GM21526 (cell line): ENCODE measurements around the gene TMEM205.
"Not testable (repeated sequence)": the region's sequence is repeated elsewhere in the genome, so short reads cannot be mapped to it uniquely, and the experiment has no call there.

Source experiments
- ATAC-seq: cut with Tn5 transposase; IDR thresholded peaks from one replicate; pipeline ENCODE4 v1.9.1; 2021; ENCODE audit warnings: moderate library complexity; ENCODE audit not compliant: unreplicated experiment, low FRiP score

Gene TMEM205

DNA sequence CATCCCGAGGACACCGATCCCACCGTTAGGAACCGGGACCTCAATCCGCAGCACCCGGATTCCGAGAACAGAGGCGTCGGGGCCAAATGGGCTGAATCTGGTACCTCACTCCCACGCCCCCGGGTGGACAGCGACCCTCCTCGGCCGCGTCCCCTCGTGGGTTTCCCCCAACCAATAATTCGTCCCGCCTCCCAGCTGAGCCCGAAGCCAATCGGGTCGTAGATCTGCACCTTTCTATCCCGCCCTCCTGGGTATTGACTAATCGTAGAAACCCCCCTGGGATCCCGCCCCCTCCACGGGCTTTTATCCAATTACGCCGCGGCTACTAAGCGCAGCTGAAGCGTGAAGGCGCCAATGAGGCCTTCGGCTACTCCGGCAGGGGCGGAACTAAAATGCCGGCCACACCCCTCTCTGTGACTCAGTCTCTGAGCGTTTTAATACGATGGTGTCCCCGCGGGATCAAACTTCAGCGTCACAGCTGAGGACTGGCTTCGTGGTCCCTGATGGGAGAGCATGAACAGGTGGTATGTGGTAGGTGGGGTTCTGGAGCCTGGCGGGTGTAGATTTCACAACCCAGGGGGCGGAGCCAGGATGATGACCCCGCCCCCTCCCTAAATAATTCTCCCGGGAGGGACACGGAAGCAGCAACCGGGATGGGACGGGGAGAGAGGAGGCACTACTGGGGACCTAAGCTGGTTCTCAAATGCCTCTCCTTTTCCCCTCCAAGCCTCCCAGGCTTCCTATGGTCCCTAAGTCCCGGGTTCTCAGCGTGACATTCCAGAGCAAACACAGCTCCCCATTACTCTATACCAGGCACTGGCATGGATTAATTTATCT is at the start of gene TMEM205, which contains the start of gene CCDC159:
Gene TMEM205, minus strand, starts transcription at position 165 of the 837 bp plus-strand sequence. CDS start 649 bp downstream, outside the sequence.
Gene CCDC159, plus strand, starts transcription at position 416 of the 837 bp plus-strand sequence. Its CDS starts 88 bp downstream, at position 504.
- peak; percentile 77 for ATAC-seq

GRCh38 chr19:11390933-11391680 is 45.0 kb upstream of the TMEM205 start:
- ATAC-seq: no peak

GRCh38 chr19:11390359-11390758 is 44.3 kb upstream of the TMEM205 start:
- ATAC-seq: no peak

DNA sequence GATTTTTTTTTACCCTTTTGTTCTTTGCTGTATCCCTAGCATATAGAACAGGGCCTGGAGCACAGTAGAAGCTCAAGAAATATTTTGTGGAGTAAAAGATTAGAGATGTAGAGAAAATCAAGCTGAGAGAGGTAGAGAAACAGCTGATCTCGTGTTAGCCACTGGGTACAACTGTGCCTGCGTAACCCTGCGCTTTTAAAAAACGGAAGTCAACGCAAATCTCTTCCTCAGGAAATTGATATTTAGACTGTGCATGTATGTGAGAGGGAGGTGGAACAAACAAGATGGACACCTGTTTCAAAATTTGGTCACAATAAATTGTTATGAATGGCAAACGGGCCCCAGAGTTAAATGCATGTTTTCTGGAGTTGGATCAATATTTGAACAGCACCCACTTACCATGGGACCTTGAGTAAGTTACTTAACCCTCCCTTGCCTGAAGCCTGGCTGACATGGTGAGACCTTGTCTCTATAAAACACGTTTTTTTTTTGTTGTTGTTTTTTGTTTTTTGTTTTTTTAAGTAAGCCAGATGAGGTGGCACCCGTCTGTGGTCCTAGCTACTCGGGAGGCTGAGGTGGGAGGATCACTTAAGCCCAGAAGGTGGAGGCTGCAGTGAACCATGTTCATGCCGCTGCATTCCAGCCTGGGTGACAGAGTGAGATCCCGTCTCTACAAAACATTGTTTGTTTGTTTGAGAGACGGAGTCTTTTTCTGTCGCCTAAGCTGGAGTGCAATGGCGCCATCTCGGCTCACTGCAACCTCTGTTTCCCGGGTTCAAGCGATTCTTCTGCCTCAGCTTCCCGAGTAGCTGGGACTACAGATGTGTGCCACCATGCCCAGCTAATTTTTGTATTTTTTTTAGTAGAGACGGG is 41.3 kb upstream of the TMEM205 start:
- ATAC-seq: no peak

- ATAC-seq: no peak
Observed at GRCh38 chr19:11384778-11385129, 38.7 kb upstream of the TMEM205 start.

GRCh38 chr19:11383706-11384048 is 37.6 kb upstream of the TMEM205 start:
- no peak for ATAC-seq

DNA sequence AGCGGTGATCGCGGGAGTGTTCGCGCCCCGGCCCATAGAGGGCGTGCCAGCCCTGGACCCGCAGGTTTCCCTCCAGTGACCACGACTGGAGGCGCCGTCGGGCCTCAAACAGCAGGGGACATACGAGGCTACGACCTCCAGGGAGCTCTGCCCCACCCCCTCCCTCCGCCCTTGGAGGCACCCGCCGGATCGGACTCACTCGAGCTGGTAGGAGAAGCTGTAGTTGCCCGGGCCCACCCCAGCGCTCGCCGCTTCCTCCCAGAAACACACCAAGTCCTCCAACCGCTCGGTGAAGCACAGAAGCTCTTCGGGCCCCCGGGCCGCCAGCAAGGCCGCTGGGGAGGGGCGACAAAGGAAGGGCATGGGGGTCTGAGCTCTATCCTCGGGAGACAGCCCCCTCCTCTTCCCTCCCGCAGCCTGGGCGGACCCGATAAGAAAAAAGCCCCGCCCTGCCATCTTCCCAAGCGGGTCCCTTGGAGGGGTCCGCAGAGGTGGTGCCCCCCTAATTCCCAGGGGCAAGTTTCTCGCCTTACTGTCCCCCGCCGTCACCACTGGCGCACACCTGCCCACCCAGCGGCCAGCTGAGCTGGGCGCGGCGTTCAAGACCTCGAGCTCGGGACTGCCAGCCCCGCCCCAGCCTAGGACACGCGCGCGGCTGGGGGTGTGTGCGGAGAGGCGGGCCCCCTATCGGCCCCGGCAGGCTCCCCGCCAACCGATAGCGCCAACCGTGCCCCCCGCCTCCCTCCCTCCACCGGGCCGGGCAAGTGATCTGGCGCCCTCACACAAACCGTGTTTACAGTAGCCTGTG is 37.0 kb upstream of the TMEM205 start:
- no peak for ATAC-seq

GRCh38 chr19:11380653-11381537 is 34.8 kb upstream of the TMEM205 start:
- ATAC-seq: peak; percentile 63

DNA sequence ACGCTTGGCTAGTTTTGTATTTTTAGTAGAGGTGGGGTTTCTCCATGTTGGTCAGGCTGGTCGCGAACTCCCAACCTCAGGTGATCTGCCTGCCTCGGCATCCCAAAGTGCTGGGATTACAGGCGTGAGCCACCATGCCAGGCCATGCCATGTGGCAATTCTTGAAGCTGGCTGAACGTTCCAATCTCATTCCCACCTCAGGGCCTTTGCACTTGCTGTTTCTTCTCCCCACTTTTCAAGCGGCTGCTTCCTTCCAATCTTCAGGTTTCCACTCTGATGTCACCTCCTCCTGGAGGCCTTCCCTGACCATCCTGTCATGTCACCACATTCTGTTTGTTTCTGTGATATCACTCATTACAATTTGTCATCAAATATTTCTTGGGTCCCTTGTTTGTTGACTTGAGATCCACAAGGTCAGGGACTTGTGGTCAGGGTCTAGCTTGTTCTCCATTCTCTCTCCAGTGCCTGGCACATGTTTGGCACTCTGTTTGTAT is 33.8 kb upstream of the TMEM205 start:
- ATAC-seq: no peak

- ATAC-seq: not testable (repeated sequence)
Observed at GRCh38 chr19:11379269-11379845, 33.3 kb upstream of the TMEM205 start.

DNA sequence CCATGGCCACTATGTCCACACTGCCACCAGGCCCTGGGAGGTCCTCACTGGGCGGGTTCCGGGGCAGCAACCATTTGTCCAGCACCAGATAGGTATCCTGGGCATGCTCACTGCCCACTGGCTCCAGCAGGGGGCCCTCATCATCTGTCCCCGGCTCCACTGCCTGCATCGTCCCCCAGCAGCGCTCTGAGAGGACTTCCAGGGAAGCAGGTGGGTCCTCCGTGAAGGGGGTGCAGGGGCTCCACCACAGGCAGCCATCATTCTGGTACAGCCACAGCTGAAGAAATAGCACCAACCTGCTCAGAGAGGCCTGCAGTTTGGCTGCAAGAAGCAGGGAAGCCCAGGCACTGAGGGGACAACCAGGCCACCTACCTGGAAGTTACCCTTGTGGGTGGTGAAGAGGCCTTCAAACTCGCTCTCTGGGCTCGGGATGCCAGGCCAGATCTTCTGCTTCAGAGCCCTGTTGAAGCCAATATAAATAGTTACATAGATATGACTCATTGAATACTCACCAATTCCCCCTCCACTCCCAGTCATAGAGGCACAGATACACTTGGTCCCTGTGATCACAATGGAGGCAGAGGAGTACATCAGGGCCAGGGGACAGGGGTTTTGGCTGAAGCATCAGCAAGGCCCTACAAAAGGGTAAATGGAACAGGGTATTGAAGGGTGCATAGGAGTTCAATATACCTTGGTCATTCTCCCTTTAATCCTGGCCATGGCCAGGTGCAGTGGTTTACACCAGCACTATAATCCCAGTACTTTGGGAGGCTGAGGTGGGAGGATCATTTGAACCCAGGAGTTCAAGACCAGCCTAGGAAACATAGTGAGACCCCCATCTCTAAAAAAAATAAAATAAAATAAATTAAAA is 32.5 kb upstream of the TMEM205 start:
- ATAC-seq: no peak

GRCh38 chr19:11377756-11378155 is 31.7 kb upstream of the TMEM205 start:
- ATAC-seq: no peak

GRCh38 chr19:11377237-11377636 is 31.2 kb upstream of the TMEM205 start:
- ATAC-seq: no peak

DNA sequence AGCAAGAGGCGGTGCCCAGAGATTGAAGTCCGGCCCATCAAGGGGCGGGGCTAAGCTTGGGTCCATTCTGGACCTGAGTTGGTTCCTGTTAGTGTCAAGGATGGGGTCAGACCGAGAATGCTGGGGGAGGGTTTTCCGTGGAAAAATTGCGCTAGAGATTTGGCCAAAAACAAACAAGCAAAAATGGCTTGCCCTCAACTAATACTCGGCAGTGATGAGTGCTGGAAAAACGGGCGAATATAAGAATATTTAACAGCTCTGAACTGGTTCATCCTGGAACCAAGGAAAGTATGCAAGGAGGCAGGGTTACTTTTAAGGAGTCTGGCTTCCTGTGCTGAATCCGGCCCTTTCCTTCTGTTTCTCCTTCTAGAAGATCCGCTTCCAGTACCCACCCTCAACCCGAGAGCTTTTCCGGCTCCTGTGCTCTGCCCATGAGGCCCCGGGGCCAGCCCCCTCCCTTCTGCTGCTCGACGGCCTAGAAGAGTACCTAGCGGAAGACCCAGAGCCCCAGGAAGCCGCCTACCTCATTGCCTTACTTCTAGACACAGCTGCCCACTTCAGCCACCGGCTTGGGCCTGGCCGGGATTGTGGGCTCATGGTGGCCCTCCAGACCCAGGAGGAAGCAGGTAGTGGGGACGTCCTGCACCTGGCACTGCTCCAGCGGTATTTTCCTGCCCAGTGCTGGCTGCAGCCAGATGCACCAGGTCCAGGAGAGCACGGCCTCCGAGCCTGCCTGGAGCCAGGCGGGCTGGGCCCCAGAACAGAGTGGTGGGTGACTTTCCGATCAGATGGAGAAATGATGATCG is 29.3 kb upstream of the TMEM205 start:
- ATAC-seq: no peak

DNA sequence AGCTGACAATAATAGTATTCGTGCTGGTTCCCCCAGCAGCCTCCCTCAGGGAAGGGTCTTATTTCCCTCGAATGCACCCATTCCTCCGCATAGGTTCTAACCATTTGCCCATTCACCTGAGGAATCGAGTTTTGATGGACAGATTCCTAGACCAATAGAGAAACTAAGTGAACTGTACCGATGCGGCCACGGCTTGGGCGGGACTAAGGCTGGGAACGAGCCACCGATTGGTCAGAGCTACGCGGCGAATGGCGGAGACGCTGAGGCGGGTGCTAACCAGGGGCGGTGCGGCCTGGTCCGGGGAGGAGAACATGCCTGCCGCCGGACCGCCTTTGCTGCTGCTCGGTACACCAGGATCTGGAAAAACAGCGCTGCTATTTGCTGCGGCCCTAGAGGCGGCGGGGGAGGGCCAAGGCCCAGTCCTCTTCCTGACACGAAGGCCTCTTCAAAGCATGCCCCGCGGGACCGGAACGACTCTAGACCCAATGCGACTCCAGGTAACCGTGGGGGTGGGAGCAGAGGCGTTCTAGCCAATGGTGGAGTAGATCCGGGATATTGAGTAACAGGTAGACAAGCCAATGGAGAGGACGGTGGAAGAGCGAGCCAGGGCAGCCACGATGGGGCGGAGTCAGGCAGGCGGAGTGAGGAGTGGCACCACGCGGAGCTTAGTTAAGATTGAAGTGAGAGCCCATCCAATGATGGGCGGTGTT is 28.5 kb upstream of the TMEM205 start, which contains the start of gene SWSAP1:
Gene SWSAP1, plus strand, starts transcription at position 234 of the 710 bp plus-strand sequence. Its CDS starts 15 bp downstream, at position 249.
- peak; percentile 82 for ATAC-seq

GRCh38 chr19:11373885-11374432 is 27.9 kb upstream of the TMEM205 start:
- no peak for ATAC-seq
